Esophagus muscularis mucosa (tissue), 4 donors: ENCODE results near the gene MTMR12. TPM values are rescaled to one million over a fixed set of nuclear protein-coding genes. Genes with fewer than 3 reads are reported as not detected.
"Not testable (repeated sequence)": the region's sequence is repeated elsewhere in the genome, so short reads cannot be mapped to it uniquely, and the experiment has no call there.

ENCODE experiments used
- DNase-seq: peaks from one replicate; pipeline ENCODE4 v3.0.0-alpha.2; 2017; ENCODE audit errors: extremely low spot score
- H3K27ac ChIP-seq, 4 donors: fragments of 200-600 bp; sonication (generic); replicated peaks in 1 of 4; 1 replicate in 3 of 4; 2 replicates in 1 of 4; pipeline ENCODE4 v1.5.1; 2016 to 2019; ENCODE audit warnings: mild to moderate bottlenecking in 1 of 4
- H3K27me3 ChIP-seq, 4 donors: fragments of 200-600 bp; sonication (generic); one replicate each; pipeline versions ENCODE4 v1.5.1 to v1.6.0; 2016 to 2019
- H3K36me3 ChIP-seq, 4 donors: fragments of 200-600 bp; sonication (generic); one replicate each; pipeline ENCODE4 v1.5.1; 2016 to 2019
- H3K4me1 ChIP-seq, 4 donors: fragments of 200-600 bp; sonication (generic); one replicate each; pipeline ENCODE4 v1.5.1; 2016 to 2019
- H3K4me3 ChIP-seq, 4 donors: fragments of 200-600 bp; sonication (generic); 1 replicate in 2 of 4; 2 replicates in 2 of 4; pipeline ENCODE4 v1.5.1; 2016 to 2019; ENCODE audit warnings: mild to moderate bottlenecking in 4 of 4, moderate library complexity in 1 of 4
- H3K9me3 ChIP-seq, 4 donors: fragments of 200-600 bp; sonication (generic); 1 replicate in 3 of 4; 2 replicates in 1 of 4; pipeline ENCODE4 v1.5.1; 2016 to 2019
- EP300 ChIP-seq: sonication (generic); formaldehyde crosslinking; IDR thresholded peaks from one replicate; pipeline ENCODE4 v1.6.1; 2017; ENCODE audit warnings: antibody characterized with exemption
- POLR2A ChIP-seq: fragments of 450-650 bp; IDR thresholded peaks from one replicate; pipeline ENCODE4 v1.6.1; 2017; ENCODE audit warnings: antibody characterized with exemption, moderate library complexity, mild to moderate bottlenecking, low read depth
- POLR2AphosphoS5 ChIP-seq, 2 donors: sonication (generic); formaldehyde crosslinking; IDR thresholded peaks; one replicate each; pipeline ENCODE4 v1.6.1; 2017; ENCODE audit warnings: antibody characterized with exemption in 2 of 2
- WGBS: methylation state at CpG from one replicate; pipeline ENCODE4 v1.1.5; 2018; 5-methylcytosine and 5-hydroxymethylcytosine counted together
- intact Hi-C: fragments of 100-400 bp; cut with DNase I; formaldehyde crosslinking; loops from one replicate; pipeline ENCODE4 v1.15.1; 2023
- total RNA-seq, 4 donors: library from RNA; depleted of rRNA; stranded (reverse); fragments of >200 nt; gene quantifications; one replicate each; pipeline versions ENCODE4 v1.1.0 to v1.2.1, GENCODE V29; 2016
- TF ChIP-seq, protein P1 (sequence below), 3 experiments: fragments of 200-600 bp in 2 of 3; fragments of 450-650 bp in 1 of 3; sonication (generic) in 2 of 3; IDR thresholded peaks; one replicate each; pipeline ENCODE4 v1.5.1; 2017 to 2019; ENCODE audit warnings: antibody characterized with exemption in 3 of 3, mild to moderate bottlenecking in 2 of 3, moderate library complexity in 1 of 3

The MTMR12 gene
- total RNA-seq, 4 donors from 2014 or later, result 49.9 to 94.0 (median 63.8) TPM

GRCh38 chr5:32322882-32323281 lies 10.1 kb upstream of the MTMR12 start:
- intact Hi-C loops, result no loop called here

GRCh38 chr5:32321787-32322186 lies 9.0 kb upstream of the MTMR12 start:
- H3K4me3 ChIP-seq, DNase-seq, intact Hi-C loops, H3K36me3 ChIP-seq, H3K9me3 ChIP-seq, H3K4me1 ChIP-seq, H3K27me3 ChIP-seq, H3K27ac ChIP-seq: not testable (repeated sequence)
- WGBS, result 91% methylated on average over 2 of the region's 2 CpGs

More at GRCh38 chr5:32322882-32323281, 10.1 kb upstream of the MTMR12 start:
- 92% methylated on average over 12 of the region's 12 CpGs for WGBS
- no peak for DNase-seq
- peaks cover 0 to 7% (median 3%) of the 10 kb centered on the region in 4 donors for H3K4me1 ChIP-seq
- no peak overlapping the region for H3K4me3 ChIP-seq
- no peaks in the 10 kb centered on the region for H3K9me3 ChIP-seq
- H3K36me3 ChIP-seq, result no peaks in the 10 kb centered on the region
- TF ChIP-seq, protein P1, sequence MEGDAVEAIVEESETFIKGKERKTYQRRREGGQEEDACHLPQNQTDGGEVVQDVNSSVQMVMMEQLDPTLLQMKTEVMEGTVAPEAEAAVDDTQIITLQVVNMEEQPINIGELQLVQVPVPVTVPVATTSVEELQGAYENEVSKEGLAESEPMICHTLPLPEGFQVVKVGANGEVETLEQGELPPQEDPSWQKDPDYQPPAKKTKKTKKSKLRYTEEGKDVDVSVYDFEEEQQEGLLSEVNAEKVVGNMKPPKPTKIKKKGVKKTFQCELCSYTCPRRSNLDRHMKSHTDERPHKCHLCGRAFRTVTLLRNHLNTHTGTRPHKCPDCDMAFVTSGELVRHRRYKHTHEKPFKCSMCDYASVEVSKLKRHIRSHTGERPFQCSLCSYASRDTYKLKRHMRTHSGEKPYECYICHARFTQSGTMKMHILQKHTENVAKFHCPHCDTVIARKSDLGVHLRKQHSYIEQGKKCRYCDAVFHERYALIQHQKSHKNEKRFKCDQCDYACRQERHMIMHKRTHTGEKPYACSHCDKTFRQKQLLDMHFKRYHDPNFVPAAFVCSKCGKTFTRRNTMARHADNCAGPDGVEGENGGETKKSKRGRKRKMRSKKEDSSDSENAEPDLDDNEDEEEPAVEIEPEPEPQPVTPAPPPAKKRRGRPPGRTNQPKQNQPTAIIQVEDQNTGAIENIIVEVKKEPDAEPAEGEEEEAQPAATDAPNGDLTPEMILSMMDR (IDR thresholded peaks at IDR 0.05), result no peak
- TF ChIP-seq POLR2AphosphoS5 (IDR thresholded peaks at IDR 0.05), result no peak
- TF ChIP-seq POLR2A, result no peak
- no peak for TF ChIP-seq EP300
- no peak overlapping the region for H3K27ac ChIP-seq
- no peaks in the 10 kb centered on the region for H3K27me3 ChIP-seq

GRCh38 chr5:32320576-32320975 lies 7.8 kb upstream of the MTMR12 start:
- Histone ChIP-seq H3K27me3 (no peaks in the 10 kb centered on the region), H3K27ac (no peak overlapping the region), H3K9me3 (no peaks in the 10 kb centered on the region), H3K4me3 (no peak overlapping the region), H3K36me3 (no peaks in the 10 kb centered on the region), H3K4me1 (peaks cover 0 to 7% (median 3%) of the 10 kb centered on the region in 4 donors)
- intact Hi-C loops, result no loop called here
- 94% methylated on average over 8 of the region's 10 CpGs for WGBS
- TF ChIP-seq POLR2A (no peak), POLR2AphosphoS5 (IDR thresholded peaks at IDR 0.05) (no peak), EP300 (no peak)
- TF ChIP-seq, protein P1 (IDR thresholded peaks at IDR 0.05), result no peak
- DNase-seq, result peak; percentile 42

DNA sequence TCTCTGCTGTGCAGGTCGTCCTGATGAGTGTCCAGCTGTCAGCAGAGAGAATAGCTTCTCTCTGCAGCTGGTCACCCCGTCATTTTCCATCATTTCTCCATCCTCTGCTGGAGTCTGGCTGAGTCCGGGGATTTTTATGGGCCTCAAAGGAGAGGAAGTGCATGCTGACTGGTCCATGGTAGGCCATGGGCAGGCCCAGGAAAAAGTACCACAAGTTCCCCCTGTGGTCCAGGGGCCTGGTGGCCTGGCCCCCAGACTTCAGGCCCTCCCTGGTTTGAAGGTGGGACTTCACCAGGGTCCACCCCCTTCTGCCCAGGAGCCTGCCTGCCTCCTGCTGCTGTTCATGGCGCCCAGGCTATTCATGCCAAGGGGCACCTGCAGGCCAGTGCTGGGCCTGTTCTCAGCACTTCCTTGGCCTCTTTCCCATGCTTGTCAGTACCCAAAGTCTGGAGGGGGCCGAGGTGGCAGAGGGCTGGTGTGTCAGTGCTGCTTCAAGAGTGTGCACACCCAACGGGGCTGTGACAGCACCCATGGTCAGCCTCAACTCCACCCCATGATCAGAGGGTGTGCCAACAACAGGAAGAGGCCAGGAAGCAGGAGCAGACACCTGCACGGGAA lies 7.3 kb upstream of the MTMR12 start:
- Histone ChIP-seq H3K4me3 (no peak overlapping the region), H3K27ac (no peak overlapping the region), H3K4me1 (peaks cover 0 to 7% (median 2%) of the 10 kb centered on the region in 4 donors), H3K27me3 (no peaks in the 10 kb centered on the region), H3K36me3 (no peaks in the 10 kb centered on the region), H3K9me3 (no peaks in the 10 kb centered on the region)
- WGBS, result 69% methylated on average over 7 of the region's 7 CpGs
- intact Hi-C loops, result loop anchor here (10.0 kb wide), 1 partner anchor 225 kb away; no protein-coding TSS in a partner anchor
- peak; percentile 24 for DNase-seq
- TF ChIP-seq POLR2A (no peak), EP300 (no peak), POLR2AphosphoS5 (IDR thresholded peaks at IDR 0.05) (no peak)
- TF ChIP-seq, protein P1 (IDR thresholded peaks at IDR 0.05), result no peak

- H3K9me3 ChIP-seq, result no peaks in the 10 kb centered on the region
- no peak overlapping the region for H3K27ac ChIP-seq
- WGBS, result 79% methylated on average over 7 of the region's 7 CpGs
- H3K4me3 ChIP-seq, result no peak overlapping the region
- TF ChIP-seq EP300, result no peak
- no peak for TF ChIP-seq POLR2A
- no peak for TF ChIP-seq POLR2AphosphoS5 (IDR thresholded peaks at IDR 0.05)
- TF ChIP-seq, protein P1 (IDR thresholded peaks at IDR 0.05), result no peak
- DNase-seq, result peak; percentile 81
- H3K27me3 ChIP-seq, result no peaks in the 10 kb centered on the region
- intact Hi-C loops, result loop anchor here (10.0 kb wide), 1 partner anchor 225 kb away; no protein-coding TSS in a partner anchor
- peaks cover 0 to under 1% (median 0%) of the 10 kb centered on the region in 4 donors for H3K4me1 ChIP-seq
- no peaks in the 10 kb centered on the region for H3K36me3 ChIP-seq
These were observed 6.7 kb upstream of the MTMR12 start for GRCh38 chr5:32319392-32319791.
